Loucy (cell line): ENCODE data around the gene MEF2C.

Source experiments
- H2AFZ ChIP-seq: fragments of 200-600 bp; sonication (generic); 2 replicates; pipeline ENCODE4 v1.6.0; 2016; ENCODE audit warnings: antibody characterized with exemption, mild to moderate bottlenecking, low read length, moderate library complexity
- H3F3A ChIP-seq: fragments of 200-600 bp; 2 replicates; pipeline ENCODE4 v1.6.0; 2016; ENCODE audit warnings: antibody characterized with exemption, low read depth, mild to moderate bottlenecking
- H3K27me3 ChIP-seq: fragments of 200-600 bp; sonication (generic); 2 replicates; pipeline ENCODE4 v1.6.1; 2014; ENCODE audit warnings: low read length, mild to moderate bottlenecking; ENCODE audit not compliant: insufficient read depth, poor library complexity, severe bottlenecking
- H3K36me3 ChIP-seq: fragments of 200-600 bp; sonication (generic); 2 replicates; pipeline ENCODE4 v1.6.1; 2016; ENCODE audit warnings: low read length; ENCODE audit not compliant: insufficient read depth
- H3K4me1 ChIP-seq: fragments of 200-600 bp; sonication (generic); 2 replicates; pipeline ENCODE4 v1.5.1; 2014; ENCODE audit warnings: low read length, mild to moderate bottlenecking; ENCODE audit not compliant: insufficient read depth, poor library complexity, severe bottlenecking
- H3K4me2 ChIP-seq: fragments of 200-600 bp; sonication (generic); 2 replicates; pipeline ENCODE4 v1.6.0; 2014; ENCODE audit warnings: antibody characterized with exemption, low read length, low read depth, mild to moderate bottlenecking; ENCODE audit not compliant: poor library complexity, severe bottlenecking
- H3K4me3 ChIP-seq: fragments of 200-600 bp; sonication (generic); 2 replicates; pipeline ENCODE4 v1.5.1; 2014; ENCODE audit warnings: low read length, mild to moderate bottlenecking, mixed read lengths; ENCODE audit not compliant: poor library complexity, severe bottlenecking
- H3K79me2 ChIP-seq: fragments of 200-600 bp; sonication (generic); 2 replicates; pipeline ENCODE4 v1.6.1; 2014; ENCODE audit warnings: low read length; ENCODE audit not compliant: insufficient read depth
- H3K9ac ChIP-seq: fragments of 200-600 bp; sonication (generic); 2 replicates; pipeline ENCODE4 v1.6.0; 2014; ENCODE audit warnings: mild to moderate bottlenecking, low read depth, low read length, moderate library complexity; ENCODE audit not compliant: poor library complexity, severe bottlenecking
- H3K9me2 ChIP-seq: fragments of 200-600 bp; sonication (generic); replicated peaks from 2 replicates; pipeline ENCODE4 v1.6.1; 2016; ENCODE audit warnings: low read depth, low read length, mixed read lengths
- H3K9me3 ChIP-seq: fragments of 200-600 bp; sonication (generic); 2 replicates; pipeline ENCODE4 v1.6.1; 2014; ENCODE audit warnings: mild to moderate bottlenecking, antibody characterized with exemption, low read length, low read depth; ENCODE audit not compliant: insufficient read depth
- H4K20me1 ChIP-seq: fragments of 200-600 bp; sonication (generic); 2 replicates; pipeline ENCODE4 v1.6.0; 2014; ENCODE audit warnings: antibody characterized with exemption, low read length, mild to moderate bottlenecking; ENCODE audit not compliant: insufficient read depth, poor library complexity, severe bottlenecking
- CTCF ChIP-seq: fragments of 200-600 bp; sonication (generic); conservative IDR thresholded peaks from 2 replicates; pipeline ENCODE4 v1.5.1; 2014; ENCODE audit warnings: mild to moderate bottlenecking, antibody characterized with exemption, low read length
- EZH2phosphoT487 ChIP-seq: fragments of 200-600 bp; IDR thresholded peaks from 2 replicates; pipeline ENCODE4 v1.6.1; 2018; ENCODE audit warnings: antibody characterized with exemption, mild to moderate bottlenecking, moderate library complexity, borderline replicate concordance

The MEF2C gene

GRCh38 chr5:88682881-88683361 lies 200.1 kb downstream of the MEF2C start:
- Histone ChIP-seq H3K9ac (no peak overlapping the region), H3K4me3 (no peak overlapping the region), H3K4me1 (no peaks in the 10 kb centered on the region), H2AFZ (no peak overlapping the region), H3K9me3 (no peaks in the 10 kb centered on the region), H3K79me2 (no peaks in the 10 kb centered on the region), H3K4me2 (no peak overlapping the region), H3K36me3 (no peaks in the 10 kb centered on the region), H4K20me1 (no peaks in the 10 kb centered on the region), H3K9me2 (no peaks in the 10 kb centered on the region), H3F3A (no peaks in the 10 kb centered on the region), H3K27me3 (no peaks in the 10 kb centered on the region)
- TF ChIP-seq CTCF (no peak), EZH2phosphoT487 (no peak)

- no peaks in the 10 kb centered on the region for H3K27me3 ChIP-seq
Measured at GRCh38 chr5:88682131-88682530, 200.9 kb downstream of the MEF2C start.

GRCh38 chr5:88681211-88681803 lies 201.7 kb downstream of the MEF2C start:
- Histone ChIP-seq H3K4me1 (no peaks in the 10 kb centered on the region), H3F3A (no peaks in the 10 kb centered on the region), H4K20me1 (no peaks in the 10 kb centered on the region), H2AFZ (peak overlapping the region; percentile 98), H3K27me3 (no peaks in the 10 kb centered on the region), H3K9me2 (no peaks in the 10 kb centered on the region), H3K4me2 (no peak overlapping the region), H3K4me3 (no peak overlapping the region), H3K79me2 (no peaks in the 10 kb centered on the region), H3K36me3 (no peaks in the 10 kb centered on the region), H3K9me3 (no peaks in the 10 kb centered on the region), H3K9ac (no peak overlapping the region)
- TF ChIP-seq CTCF (no peak), EZH2phosphoT487 (no peak)

More at GRCh38 chr5:88682131-88682530, 200.9 kb downstream of the MEF2C start:
- no peaks in the 10 kb centered on the region for H3F3A ChIP-seq
- no peak overlapping the region for H3K4me2 ChIP-seq
- H3K4me1 ChIP-seq, result no peaks in the 10 kb centered on the region
- H3K9ac ChIP-seq, result no peak overlapping the region
- H3K9me3 ChIP-seq, result no peaks in the 10 kb centered on the region
- no peak overlapping the region for H2AFZ ChIP-seq
- H3K4me3 ChIP-seq, result no peak overlapping the region
- TF ChIP-seq CTCF (no peak), EZH2phosphoT487 (no peak)
- H3K79me2 ChIP-seq, result no peaks in the 10 kb centered on the region
- H3K36me3 ChIP-seq, result no peaks in the 10 kb centered on the region
- no peaks in the 10 kb centered on the region for H4K20me1 ChIP-seq
- no peaks in the 10 kb centered on the region for H3K9me2 ChIP-seq
